Stomach (tissue), 9 donors: Measurements from ENCODE around the gene ATP4B. TPM values are rescaled to one million over a fixed set of nuclear protein-coding genes. Genes with fewer than 3 reads are reported as not detected.

Source experiments
- DNase-seq, 2 donors: peaks; one replicate each; pipeline versions ENCODE4 v3.0.0 to v3.0.0-alpha.2; 2013 to 2019
- H3K27ac ChIP-seq, 5 donors: fragments of 200-600 bp in 4 of 5; sonication (generic) in 4 of 5; one replicate each; pipeline ENCODE4 v1.5.1; 2013 to 2019; ENCODE audit warnings: mild to moderate bottlenecking in 1 of 5, moderate library complexity in 1 of 5
- H3K27me3 ChIP-seq, 3 donors: fragments of 200-600 bp; sonication (generic); one replicate each; pipeline ENCODE4 v1.5.1; 2017 to 2019; ENCODE audit warnings: mixed run types in 1 of 3
- H3K36me3 ChIP-seq, 4 donors: fragments of 200-600 bp; sonication (generic); 1 replicate in 3 of 4; 2 replicates in 1 of 4; pipeline ENCODE4 v1.5.1; 2016 to 2019
- H3K4me1 ChIP-seq, 4 donors: fragments of 200-600 bp; sonication (generic); one replicate each; pipeline ENCODE4 v1.5.1; 2016 to 2019
- H3K4me3 ChIP-seq, 4 donors: fragments of 200-600 bp; sonication (generic) in 3 of 4; one replicate each; pipeline ENCODE4 v1.5.1; 2016 to 2019; ENCODE audit warnings: mild to moderate bottlenecking in 1 of 4
- H3K9me3 ChIP-seq, 4 donors: fragments of 200-600 bp; sonication (generic); one replicate each; pipeline ENCODE4 v1.5.1; 2016 to 2019
- EP300 ChIP-seq: sonication (generic); formaldehyde crosslinking; IDR thresholded peaks from one replicate; pipeline ENCODE4 v1.6.1; 2017; ENCODE audit warnings: antibody characterized with exemption
- POLR2A ChIP-seq, 4 donors: fragments of 450-650 bp; IDR thresholded peaks; one replicate each; pipeline ENCODE4 v1.6.1; 2016; ENCODE audit warnings: antibody characterized with exemption in 4 of 4, control low read depth in 2 of 4, mild to moderate bottlenecking in 1 of 4, moderate library complexity in 1 of 4
- POLR2AphosphoS5 ChIP-seq, 3 donors: sonication (generic); formaldehyde crosslinking; IDR thresholded peaks; one replicate each; pipeline ENCODE4 v1.6.1; 2016; ENCODE audit warnings: antibody characterized with exemption in 3 of 3
- WGBS, 5 donors: extraction: QIAGEN DNeasy Blood & Tissue Kit in 3 of 5; methylation state at CpG; one replicate each; pipeline versions ENCODE4 v1.1.5 to v1.1.7; 2013 to 2018; 5-methylcytosine and 5-hydroxymethylcytosine counted together
- intact Hi-C: fragments of 100-400 bp; cut with DNase I; formaldehyde crosslinking; loops from one replicate; pipeline ENCODE4 v1.15.1; 2023; ENCODE audit warnings: low total_unique reads
- polyA plus RNA-seq, 3 donors: library from polyadenylated mRNA; stranded (reverse); fragments of 200-250 nt; gene quantifications; one replicate each; pipeline ENCODE4 v1.2.3, GENCODE V29; 2013
- total RNA-seq, 5 donors: library from RNA; depleted of rRNA; stranded (reverse); fragments of >200 nt; gene quantifications; one replicate each; pipeline versions ENCODE4 v1.1.0 to v1.2.3, GENCODE V29; 2014 to 2016
- TF ChIP-seq, protein P1 (sequence below), 7 experiments: fragments of 450-650 bp in 4 of 7; fragments of 200-600 bp in 3 of 7; sonication (generic) in 3 of 7; IDR thresholded peaks; one replicate each; pipeline ENCODE4 v1.5.1; 2016 to 2019; ENCODE audit warnings: antibody characterized with exemption in 7 of 7, control low read depth in 2 of 7, mild to moderate bottlenecking in 1 of 7
- donor health status: healthy with polysubstance abuse.
- donor health status: Bipolar disorder and iron deficiency.
- donor health status: healthy.

The ATP4B gene
- total and polyA plus RNA-seq, 8 donors, result 0.87 to 585 (median 278) TPM

DNA sequence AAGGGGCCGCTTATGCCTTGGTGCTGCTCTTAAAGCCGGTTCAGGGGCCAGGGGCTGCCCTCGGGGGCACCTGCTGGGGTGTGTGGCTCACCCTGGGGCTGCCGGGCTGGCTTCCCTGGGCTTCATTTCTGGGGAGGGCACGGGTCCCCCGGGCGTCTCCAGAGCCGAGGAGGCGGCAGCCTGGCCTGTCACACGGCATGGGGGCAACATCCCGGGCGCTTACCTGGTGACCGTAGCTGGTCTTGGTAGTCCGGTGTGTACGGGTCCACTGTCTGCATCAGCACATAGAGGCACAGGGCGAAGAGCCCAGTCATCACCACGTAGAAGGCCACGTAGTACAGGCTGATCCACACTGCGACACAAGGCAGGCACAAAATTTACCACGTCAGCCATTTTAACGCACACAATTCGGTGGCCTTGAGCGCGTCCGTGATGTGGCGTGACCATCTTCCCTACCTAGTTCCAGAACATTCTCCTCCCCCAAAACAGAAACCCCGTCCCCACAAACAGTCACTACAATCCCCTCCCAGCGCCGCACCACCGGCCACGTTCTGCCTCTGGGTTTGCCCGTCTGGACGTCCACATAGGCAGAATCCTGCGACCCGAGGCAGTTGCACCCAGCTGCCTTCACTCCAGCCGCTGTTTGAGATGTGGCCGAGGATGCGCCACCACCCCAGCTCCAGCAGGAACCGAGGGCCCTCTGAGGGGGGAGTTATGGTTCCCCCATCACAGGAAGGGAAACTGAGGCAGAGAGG, 3.2 kb downstream of the ATP4B start:
- H3K27ac ChIP-seq, result peak overlapping the region in 2 of 5 donors; percentile 11 to 29
- TF ChIP-seq EP300, result no peak
- TF ChIP-seq POLR2AphosphoS5 (IDR thresholded peaks at IDR 0.05), result no peak
- TF ChIP-seq POLR2A (IDR thresholded peaks at IDR 0.05), result no peak
- TF ChIP-seq, protein P1, sequence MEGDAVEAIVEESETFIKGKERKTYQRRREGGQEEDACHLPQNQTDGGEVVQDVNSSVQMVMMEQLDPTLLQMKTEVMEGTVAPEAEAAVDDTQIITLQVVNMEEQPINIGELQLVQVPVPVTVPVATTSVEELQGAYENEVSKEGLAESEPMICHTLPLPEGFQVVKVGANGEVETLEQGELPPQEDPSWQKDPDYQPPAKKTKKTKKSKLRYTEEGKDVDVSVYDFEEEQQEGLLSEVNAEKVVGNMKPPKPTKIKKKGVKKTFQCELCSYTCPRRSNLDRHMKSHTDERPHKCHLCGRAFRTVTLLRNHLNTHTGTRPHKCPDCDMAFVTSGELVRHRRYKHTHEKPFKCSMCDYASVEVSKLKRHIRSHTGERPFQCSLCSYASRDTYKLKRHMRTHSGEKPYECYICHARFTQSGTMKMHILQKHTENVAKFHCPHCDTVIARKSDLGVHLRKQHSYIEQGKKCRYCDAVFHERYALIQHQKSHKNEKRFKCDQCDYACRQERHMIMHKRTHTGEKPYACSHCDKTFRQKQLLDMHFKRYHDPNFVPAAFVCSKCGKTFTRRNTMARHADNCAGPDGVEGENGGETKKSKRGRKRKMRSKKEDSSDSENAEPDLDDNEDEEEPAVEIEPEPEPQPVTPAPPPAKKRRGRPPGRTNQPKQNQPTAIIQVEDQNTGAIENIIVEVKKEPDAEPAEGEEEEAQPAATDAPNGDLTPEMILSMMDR (IDR thresholded peaks at IDR 0.05), result no peak
- WGBS, 5 donors, result 83 to 90% (median 88%) methylated on average over 33 to 39 of the region's 39 CpGs

DNA sequence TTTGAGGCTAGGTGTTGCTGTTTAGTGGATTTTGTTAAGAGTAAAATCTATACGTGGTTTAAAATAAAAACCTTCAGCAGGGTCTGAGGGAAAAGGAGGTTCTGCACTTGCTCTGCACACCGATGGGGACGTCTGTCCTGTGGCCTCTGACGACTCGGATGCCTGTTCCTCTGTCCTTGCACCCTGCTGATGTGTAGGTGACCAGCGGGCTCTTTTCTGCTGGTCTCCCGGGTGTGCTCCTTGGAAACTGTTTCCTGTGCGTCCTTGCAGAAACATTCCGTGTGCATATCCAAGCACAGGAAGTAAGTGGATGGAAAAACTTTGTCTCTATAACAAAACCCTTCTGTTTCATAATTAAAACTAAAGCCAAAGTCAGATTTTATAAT, 3.8 kb downstream of the ATP4B start:
- 61 to 69% (median 67%) methylated on average over 9 of the region's 9 CpGs for WGBS, 5 donors
- no peaks in the 10 kb centered on the region for H3K9me3 ChIP-seq
- H3K27me3 ChIP-seq, result peaks cover 0 to 5% (median 0%) of the 10 kb centered on the region in 3 donors
- peak overlapping the region in 2 of 4 donors; percentile 12 to 30 for H3K4me3 ChIP-seq
- no peak for DNase-seq
- H3K36me3 ChIP-seq, result no peaks in the 10 kb centered on the region
- H3K4me1 ChIP-seq, result peaks cover 13 to 25% (median 13%) of the 10 kb centered on the region in 4 donors
- no peak for TF ChIP-seq POLR2AphosphoS5 (IDR thresholded peaks at IDR 0.05)
- no peak for TF ChIP-seq POLR2A (IDR thresholded peaks at IDR 0.05)
- no peak for TF ChIP-seq EP300
- TF ChIP-seq, protein P1 (IDR thresholded peaks at IDR 0.05), result no peak
- intact Hi-C loops, result no loop called here
- H3K27ac ChIP-seq, result no peak overlapping the region

More for the DNA sequence above, 3.2 kb downstream of the ATP4B start:
- Histone ChIP-seq H3K4me3 (peak overlapping the region in 3 of 4 donors; percentile 2 to 30 (median 12)), H3K27me3 (peaks cover 0 to 5% (median 0%) of the 10 kb centered on the region in 3 donors), H3K9me3 (no peaks in the 10 kb centered on the region), H3K36me3 (no peaks in the 10 kb centered on the region), H3K4me1 (peaks cover 13 to 25% (median 13%) of the 10 kb centered on the region in 4 donors)
- intact Hi-C loops, result no loop called here
- DNase-seq, result peak in 1 of 2 donors; percentile 22

DNA sequence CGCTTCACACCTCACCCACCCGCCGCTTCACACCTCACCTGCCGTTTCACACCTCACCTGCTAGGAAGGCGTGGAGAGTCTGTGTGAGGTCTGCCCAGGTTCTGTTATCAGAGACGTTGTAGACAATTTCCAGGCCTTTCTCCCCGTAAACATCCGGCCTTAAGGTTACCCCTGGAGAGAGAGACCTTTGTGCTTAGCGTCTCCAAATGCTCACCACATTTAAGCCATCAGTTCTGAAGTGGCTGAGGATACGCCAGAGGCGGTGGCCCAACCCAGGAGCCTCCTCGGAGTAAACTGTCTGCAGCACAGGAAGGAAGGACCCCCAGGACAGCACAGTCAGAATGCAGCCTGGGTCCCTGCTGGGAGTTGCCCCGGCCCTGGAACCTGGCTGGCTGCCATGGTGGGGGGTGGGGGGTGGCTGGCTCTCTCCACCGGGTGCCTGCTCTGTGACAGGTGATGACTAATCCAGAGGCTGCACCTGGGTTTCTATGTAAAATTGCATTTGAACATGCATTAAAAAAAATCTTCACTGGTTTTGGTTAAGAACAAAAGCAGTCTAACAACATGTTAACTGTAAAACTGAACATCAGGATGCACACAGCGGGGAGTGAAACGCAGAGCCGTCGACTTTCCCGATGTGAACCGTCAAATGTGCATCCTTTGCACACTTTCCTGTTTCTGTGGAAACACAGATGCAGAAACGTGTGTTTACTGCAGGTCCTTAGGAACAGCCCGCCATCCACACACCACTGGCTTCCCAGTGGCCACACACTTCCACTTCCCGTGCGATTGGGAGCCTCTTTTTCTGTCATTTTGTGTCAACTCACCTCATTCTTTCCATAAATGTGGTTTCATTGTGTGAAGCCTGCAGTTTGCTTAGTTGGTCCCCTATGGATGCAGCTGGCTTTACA, 4.5 kb downstream of the ATP4B start:
- H3K9me3 ChIP-seq, result no peaks in the 10 kb centered on the region
- H3K27me3 ChIP-seq, result no peaks in the 10 kb centered on the region
- H3K27ac ChIP-seq, result peak overlapping the region in 3 of 5 donors; percentile 4 to 13 (median 4)
- intact Hi-C loops, result no loop called here
- no peak for TF ChIP-seq EP300
- no peak for TF ChIP-seq POLR2A (IDR thresholded peaks at IDR 0.05)
- peak overlapping the region in 2 of 4 donors; percentile 6 to 30 for H3K4me3 ChIP-seq
- no peaks in the 10 kb centered on the region for H3K36me3 ChIP-seq
- DNase-seq, result peak in 1 of 2 donors; percentile 24
- WGBS, 5 donors, result 50 to 61% (median 59%) methylated on average over 22 to 24 of the region's 24 CpGs
- H3K4me1 ChIP-seq, result peaks cover 10 to 23% (median 11%) of the 10 kb centered on the region in 4 donors

DNA sequence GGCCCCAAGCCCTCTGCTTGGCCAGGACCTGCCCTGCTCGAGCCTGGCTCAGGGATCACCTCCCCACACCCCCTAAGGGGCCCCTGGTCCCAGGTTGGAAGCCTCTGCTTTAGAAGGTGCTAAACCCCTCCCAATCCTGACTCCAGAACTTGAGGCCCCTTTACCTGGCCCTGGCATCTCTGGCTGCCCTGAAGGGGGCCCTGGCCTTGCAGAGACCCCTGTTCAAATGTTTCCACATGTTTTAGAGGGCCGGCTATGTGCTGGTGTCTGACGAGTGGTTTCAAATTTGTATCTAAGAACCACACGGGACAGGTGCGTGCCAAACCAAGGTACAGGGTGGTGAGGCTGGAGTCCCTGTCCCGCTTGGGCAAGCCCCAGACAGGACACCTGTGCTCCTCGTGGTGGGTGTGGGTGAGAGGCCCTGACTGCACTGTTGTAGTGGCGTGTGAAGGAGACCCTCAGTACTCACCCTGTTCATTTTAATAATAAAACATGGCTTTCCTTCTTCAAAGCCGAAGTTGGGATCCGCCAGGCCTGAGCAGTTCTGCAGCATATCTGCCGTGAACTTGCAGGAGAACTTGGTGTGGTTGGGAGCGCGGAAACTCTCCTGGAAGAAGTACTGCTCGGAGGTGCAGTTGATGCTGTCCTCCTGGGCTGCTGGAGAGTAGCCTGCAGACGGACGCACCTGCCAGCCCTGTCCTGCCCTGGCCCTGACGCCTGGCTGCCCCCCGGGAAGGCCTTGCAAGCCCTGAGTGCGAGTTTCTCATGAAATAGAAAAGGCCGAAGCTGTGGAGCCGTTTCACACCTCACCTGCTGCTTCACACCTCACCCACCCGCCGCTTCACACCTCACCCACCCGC, 5.4 kb downstream of the ATP4B start:
- intact Hi-C loops, result no loop called here
- no peaks in the 10 kb centered on the region for H3K9me3 ChIP-seq
- no peak overlapping the region for H3K4me3 ChIP-seq
- 84 to 89% (median 87%) methylated on average over 19 to 24 of the region's 24 CpGs for WGBS, 5 donors
- H3K27me3 ChIP-seq, result no peaks in the 10 kb centered on the region
- no peaks in the 10 kb centered on the region for H3K36me3 ChIP-seq
- TF ChIP-seq POLR2A (IDR thresholded peaks at IDR 0.05) (no peak), EP300 (no peak), POLR2AphosphoS5 (IDR thresholded peaks at IDR 0.05) (no peak)
- TF ChIP-seq, protein P1 (IDR thresholded peaks at IDR 0.05), result no peak
- DNase-seq, result peak in 1 of 2 donors; percentile 21
- peak overlapping the region in 3 of 5 donors; percentile 8 to 23 (median 13) for H3K27ac ChIP-seq
- H3K4me1 ChIP-seq, result peaks cover 6 to 23% (median 9%) of the 10 kb centered on the region in 4 donors
